Cerebellar cortex (tissue), 1 donor: Measurements from ENCODE around the gene SHC4.
"Not testable (repeated sequence)": the region's sequence is repeated elsewhere in the genome, so short reads cannot be mapped to it uniquely, and the experiment has no call there.

ENCODE experiments used
- DNase-seq: peaks from one replicate; pipeline ENCODE4 v3.0.0-alpha.2; 2015; ENCODE audit warnings: low spot score

The SHC4 gene

DNA sequence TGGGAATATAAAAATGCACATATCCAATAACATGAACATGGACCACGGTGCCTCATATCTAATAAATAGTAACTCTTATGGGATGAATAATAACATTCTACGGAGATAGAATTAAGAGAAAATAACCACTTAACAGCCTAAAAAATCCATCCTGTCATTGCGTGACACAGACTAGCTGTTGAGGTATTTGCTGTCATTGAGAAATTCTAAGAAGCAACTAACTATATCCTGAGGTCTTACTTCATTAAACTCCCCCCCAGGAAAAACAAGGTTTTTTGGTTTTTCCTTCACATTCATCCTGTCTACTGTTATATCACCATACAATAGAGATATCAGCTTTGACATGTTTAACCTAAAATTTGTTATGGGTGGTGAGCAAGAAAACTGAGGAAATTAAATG is 167.2 kb downstream of the SHC4 start:
- DNase-seq, result no peak

GRCh38 chr15:48795901-48796300 is 167.8 kb downstream of the SHC4 start:
- DNase-seq, result no peak

DNA sequence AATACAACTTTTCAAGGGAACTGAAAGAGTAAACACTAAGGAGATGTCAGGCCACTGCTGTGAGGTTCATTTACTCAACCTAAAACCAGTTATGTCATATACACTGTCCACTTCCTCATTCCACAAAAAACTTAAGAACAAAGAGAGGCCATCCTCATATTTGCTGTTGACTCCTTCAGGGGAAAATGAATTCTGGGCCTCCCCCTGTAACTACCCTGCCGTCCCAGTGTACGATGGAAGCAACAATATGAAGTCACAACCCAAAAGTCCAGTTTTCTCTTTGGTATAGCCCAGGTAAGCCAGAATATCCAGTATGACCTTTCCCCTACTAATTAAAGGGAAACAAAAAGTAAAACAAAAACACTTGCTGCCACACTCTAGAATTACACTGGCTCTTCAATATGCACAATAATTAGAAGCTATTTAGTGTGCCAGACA is 169.0 kb downstream of the SHC4 start:
- no peak for DNase-seq

GRCh38 chr15:48792408-48792807 is 171.3 kb downstream of the SHC4 start:
- DNase-seq, result no peak

- not testable (repeated sequence) for DNase-seq
Measured at GRCh38 chr15:48790466-48791115, 173.1 kb downstream of the SHC4 start.

- DNase-seq, result no peak
Measured at GRCh38 chr15:48785712-48786111, 178.0 kb downstream of the SHC4 start.

- DNase-seq, result no peak
Measured at GRCh38 chr15:48785195-48785594, 178.5 kb downstream of the SHC4 start.

- no peak for DNase-seq
Measured at GRCh38 chr15:48784756-48785155, 179.0 kb downstream of the SHC4 start.

- no peak for DNase-seq
Measured at GRCh38 chr15:48782911-48783310, 180.8 kb downstream of the SHC4 start.

GRCh38 chr15:48781481-48782081 is 182.1 kb downstream of the SHC4 start:
- DNase-seq, result no peak

- no peak for DNase-seq
Measured at GRCh38 chr15:48781017-48781416, 182.7 kb downstream of the SHC4 start.

- DNase-seq, result no peak
Measured at GRCh38 chr15:48778331-48778730, 185.4 kb downstream of the SHC4 start.

DNA sequence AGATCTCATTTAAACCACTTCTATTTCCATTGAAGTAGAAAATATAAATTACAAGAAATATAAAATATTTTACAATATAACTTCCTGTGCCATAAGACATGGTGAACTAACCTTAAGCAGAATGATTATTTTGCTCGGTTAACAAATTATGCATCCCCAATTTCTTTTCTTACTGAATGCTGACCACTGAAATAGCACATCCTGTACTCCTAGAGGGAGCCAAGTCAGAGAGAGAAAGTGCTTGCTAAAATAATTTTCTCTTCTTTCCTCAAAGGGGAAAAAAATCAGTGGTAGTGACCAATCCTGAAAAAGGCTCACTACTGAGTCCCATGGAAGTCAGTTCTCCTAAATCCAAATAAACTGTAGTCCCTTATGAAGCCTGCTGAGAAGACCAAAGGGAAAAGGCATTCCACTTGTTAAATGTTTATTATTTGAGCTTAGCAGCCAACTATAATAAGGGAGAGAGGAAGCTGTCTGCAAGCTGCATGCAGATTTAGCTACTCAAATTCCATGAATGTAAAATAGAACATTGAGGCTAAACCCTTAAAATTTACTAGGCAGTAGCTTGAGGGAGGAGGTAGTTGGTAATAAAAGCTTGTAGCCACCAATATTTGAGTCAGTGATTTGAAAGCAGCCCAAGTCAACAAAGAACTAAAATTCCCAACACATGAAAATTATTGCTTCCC is 185.9 kb downstream of the SHC4 start:
- no peak for DNase-seq

GRCh38 chr15:48775546-48775945 is 188.2 kb downstream of the SHC4 start:
- no peak for DNase-seq

GRCh38 chr15:48774484-48774883 is 189.2 kb downstream of the SHC4 start:
- DNase-seq, result no peak
